ENCODE results near the gene CKS1B.

- peak in 1 of 2 donors; percentile 21 for TF ChIP-seq CTCF (conservative IDR thresholded peaks at IDR 0.05 in 1 of 2, IDR thresholded peaks at IDR 0.05 in 1 of 2; ENCODE audit: extremely low read depth in 1 of 2, insufficient read depth in 1 of 2, low read depth in 1 of 2, low read length in 2 of 2)
- TF ChIP-seq EZH2 (IDR thresholded peaks at IDR 0.05; ENCODE audit: borderline replicate concordance, low read length), result no peak
Observed at GRCh38 chr1:154998201-154998780, 23.8 kb downstream of the CKS1B start.

Measured in mammary epithelial cell (primary cell).